Measurements from ENCODE around the gene TSPAN18. TPM values are rescaled to one million over a fixed set of nuclear protein-coding genes. Genes with fewer than 3 reads are reported as not detected.
A peak's percentile ranks its signal among the peaks of the same experiment; 100 is the strongest.

Gene TSPAN18
- total and polyA plus RNA-seq, 8 donors: 27.2 to 85.8 (median 63.7) TPM

DNA sequence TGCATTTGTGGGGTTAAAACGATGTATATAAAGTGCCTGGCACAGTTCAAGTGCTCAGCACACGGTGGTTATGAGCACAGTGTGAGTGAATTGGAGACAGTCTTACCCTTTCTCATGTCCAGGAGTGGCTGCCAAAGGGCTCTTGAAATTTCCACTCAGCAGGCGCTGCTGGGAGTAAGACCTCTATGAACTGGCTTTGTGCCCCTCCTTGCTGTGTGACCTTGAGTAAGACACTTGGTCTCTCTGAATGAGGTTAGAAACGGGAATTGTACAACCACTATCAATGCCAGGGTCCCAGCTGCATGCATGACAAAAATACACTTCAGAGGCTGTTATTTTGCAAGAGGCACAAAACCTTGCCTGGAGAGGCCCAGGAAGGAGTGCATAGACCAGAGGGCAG, 86.6 kb downstream of the TSPAN18 start:
- DNase-seq: peak in 1 of 4 donors; percentile 42
- Histone ChIP-seq H3K27me3 (no peaks in the 10 kb centered on the region), H3K4me1 (peaks cover 6 to 11% of the 10 kb centered on the region in 2 donors), H3K9me3 (no peaks in the 10 kb centered on the region), H3K4me3 (no peak overlapping the region), H3K36me3 (no peaks in the 10 kb centered on the region), H3K27ac (no peak overlapping the region)
- peak; percentile 86 for ATAC-seq
- intact Hi-C loops (cut with DNase I): no loop called here
- no peak for TF ChIP-seq CTCF (IDR thresholded peaks at IDR 0.05)

- no peaks in the 10 kb centered on the region for H3K27me3 ChIP-seq
- H3K4me1 ChIP-seq: peaks cover 6 to 11% of the 10 kb centered on the region in 2 donors
- no peak for DNase-seq
- H3K9me3 ChIP-seq: no peaks in the 10 kb centered on the region
- no peak for ATAC-seq
- TF ChIP-seq CTCF (IDR thresholded peaks at IDR 0.05): no peak
- no peak overlapping the region for H3K4me3 ChIP-seq
- H3K27ac ChIP-seq: no peak overlapping the region
- H3K36me3 ChIP-seq: no peaks in the 10 kb centered on the region
- intact Hi-C loops (cut with DNase I): no loop called here
Observed at GRCh38 chr11:44814881-44815592, 88.3 kb downstream of the TSPAN18 start.

DNA sequence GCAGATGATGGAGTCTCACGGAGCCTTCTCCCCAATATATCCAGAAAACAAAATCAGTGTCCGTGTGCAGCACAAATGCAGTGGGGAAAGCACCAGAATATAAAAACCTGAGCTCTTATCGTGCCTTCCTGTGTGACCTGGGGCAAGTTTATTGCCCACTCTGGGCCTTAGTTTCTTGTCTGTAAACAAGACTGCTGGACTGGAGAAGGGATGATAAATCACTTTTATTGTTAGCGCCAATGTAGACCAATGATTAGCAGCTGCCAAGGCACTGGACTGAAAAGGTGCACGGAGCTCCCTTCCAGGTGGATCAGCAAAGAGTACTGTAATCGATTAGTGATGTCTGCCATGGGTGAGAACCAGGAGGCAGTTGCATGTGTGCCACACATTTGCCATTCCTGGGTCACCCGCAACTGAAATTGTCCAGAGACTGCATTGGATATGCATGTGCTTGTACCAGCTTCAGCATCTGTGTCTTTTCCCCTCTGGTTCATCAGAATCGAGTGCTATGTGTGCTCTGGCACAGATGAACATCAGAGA, 89.2 kb downstream of the TSPAN18 start:
- no peak overlapping the region for H3K27ac ChIP-seq
- intact Hi-C loops (cut with DNase I): no loop called here
- DNase-seq (no peak), ATAC-seq (no peak)
- TF ChIP-seq CTCF (IDR thresholded peaks at IDR 0.05): no peak
- H3K9me3 ChIP-seq: no peaks in the 10 kb centered on the region
- no peaks in the 10 kb centered on the region for H3K36me3 ChIP-seq
- peaks cover 6 to 11% of the 10 kb centered on the region in 2 donors for H3K4me1 ChIP-seq
- H3K27me3 ChIP-seq: no peaks in the 10 kb centered on the region
- H3K4me3 ChIP-seq: no peak overlapping the region

DNA sequence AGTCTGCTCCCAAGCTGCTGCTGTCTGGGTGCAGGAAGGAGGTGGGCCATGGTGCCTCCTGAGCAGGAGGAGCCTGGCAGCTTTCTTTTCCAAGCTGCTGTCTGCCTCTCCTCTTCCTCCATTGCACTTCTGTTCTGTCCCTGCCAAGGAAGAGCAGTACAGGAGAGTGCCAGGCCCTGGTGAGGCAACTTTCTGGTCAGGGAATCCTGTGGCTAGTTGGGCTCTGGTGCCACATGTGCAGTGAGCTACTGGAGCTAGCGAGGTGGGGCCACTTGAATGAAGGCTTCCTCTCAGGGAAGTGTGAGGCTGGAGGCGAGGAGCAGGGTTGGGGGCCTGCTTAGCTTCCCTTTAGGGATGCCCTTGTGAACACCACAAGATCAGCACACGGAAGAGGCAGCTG, 90.0 kb downstream of the TSPAN18 start:
- TF ChIP-seq CTCF (IDR thresholded peaks at IDR 0.05): no peak
- ATAC-seq: no peak
- Histone ChIP-seq H3K4me3 (no peak overlapping the region), H3K9me3 (no peaks in the 10 kb centered on the region), H3K4me1 (peaks cover 6 to 10% of the 10 kb centered on the region in 2 donors), H3K36me3 (no peaks in the 10 kb centered on the region), H3K27ac (peak overlapping the region in 1 of 2 donors; percentile 2), H3K27me3 (no peaks in the 10 kb centered on the region)
- intact Hi-C loops (cut with DNase I): no loop called here
- peak in 1 of 4 donors; percentile 42 for DNase-seq

- Histone ChIP-seq H3K4me3 (no peak overlapping the region), H3K4me1 (peaks cover 4 to 6% of the 10 kb centered on the region in 2 donors), H3K27ac (peak overlapping the region in 1 of 2 donors; percentile 2), H3K36me3 (no peaks in the 10 kb centered on the region), H3K9me3 (no peaks in the 10 kb centered on the region), H3K27me3 (no peaks in the 10 kb centered on the region)
- no peak for TF ChIP-seq CTCF (IDR thresholded peaks at IDR 0.05)
- ATAC-seq (no peak), DNase-seq (peak in 1 of 4 donors; percentile 31)
- intact Hi-C loops (cut with DNase I): no loop called here
Observed at GRCh38 chr11:44817207-44817949, 90.6 kb downstream of the TSPAN18 start.
